Measurements from ENCODE around the gene SLC25A38. TPM values are rescaled to one million over a fixed set of nuclear protein-coding genes. Genes with fewer than 3 reads are reported as not detected.

The SLC25A38 gene
- total and polyA plus RNA-seq, 9 of the 15 experiments (the other 6 are each of a cell fraction or from before 2014, with no cell fraction given): 13.5 to 51.1 (median 30.6) TPM

DNA sequence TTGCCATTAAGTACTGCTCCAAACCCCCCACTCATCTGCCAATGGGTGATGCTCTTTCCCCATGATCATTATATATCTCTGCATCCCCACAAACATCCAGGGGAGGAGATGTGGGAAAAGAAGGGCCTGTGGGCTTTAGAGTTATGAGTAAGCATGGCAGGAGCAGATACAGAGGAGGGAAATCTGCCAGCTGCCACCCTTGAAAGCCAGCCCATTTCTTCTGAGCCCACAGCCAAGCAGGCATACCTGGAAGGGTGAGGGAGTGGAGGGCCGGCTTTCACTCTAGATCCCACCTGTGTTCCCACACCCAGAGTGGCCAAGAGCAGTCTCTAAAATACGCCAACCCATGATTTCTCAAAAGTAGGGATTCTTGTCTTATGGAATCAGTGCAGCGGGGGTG, 1.7 kb upstream of the SLC25A38 start:
- WGBS (ENCODE audit: insufficient coverage, low coverage, missing lambda C conversion rate): 55% methylated on average over 3 of the region's 3 CpGs
- Histone ChIP-seq H3K79me2 (ENCODE audit: control insufficient read depth, insufficient read depth, low read length) (peaks cover 33% of the 10 kb centered on the region), H2AFZ (ENCODE audit: low read depth, low read length) (no peak overlapping the region), H3K36me3 (ENCODE audit: control insufficient read depth, insufficient read depth, low read length) (peaks cover 7% of the 10 kb centered on the region; the same call in 2 of the 3 replicates), H3K4me3 (no peak overlapping the region), H3K9ac (ENCODE audit: insufficient read depth in 1 of 2, low read depth in 2 of 2, low read length in 2 of 2) (no peak overlapping the region), H4K20me1 (replicated peaks; ENCODE audit: control insufficient read depth, insufficient read depth, low read length) (peaks cover 9% of the 10 kb centered on the region), H3K27me3 (ENCODE audit: control insufficient read depth in 2 of 2, insufficient read depth in 2 of 2, low read length in 2 of 2) (peaks cover 12 to 16% of the 10 kb centered on the region in 2 experiments), H3K4me1 (replicated peaks in 1 of 2; ENCODE audit: control insufficient read depth in 2 of 2, insufficient read depth in 2 of 2, low read length in 2 of 2) (peaks cover 20 to 32% of the 10 kb centered on the region in 2 experiments), H3K27ac (ENCODE audit: extremely low read depth, low read depth, low read length) (no peak overlapping the region), H3K9me1 (ENCODE audit: control insufficient read depth, insufficient read depth, low read length) (peaks cover under 1% of the 10 kb centered on the region), H3K4me2 (ENCODE audit: insufficient read depth, low read length) (no peak overlapping the region), H3K9me3 (replicated peaks; ENCODE audit: control insufficient read depth, insufficient read depth, low read depth, low read length) (no peaks in the 10 kb centered on the region)
- BruUV-seq (replicated peaks): no TSS peak
- DNase-seq (ENCODE audit: extremely low read depth in 1 of 4, low spot score in 3 of 4) (no peak), FAIRE-seq (no peak), ATAC-seq (no peak)
- CTCF ChIA-PET (ENCODE audit: low intra/inter-chr PET ratio): no interaction called here
- intact Hi-C loops (cut with micrococcal nuclease) (loop anchor here (10.0 kb wide), 1 partner anchor 1073 kb away; the partner anchor contains the start of gene RPL14), in situ Hi-C loops (cut with MboI) (loop anchor here (10.0 kb wide), 1 partner anchor 257 kb away; no protein-coding TSS in a partner anchor)
- TF ChIP-seq NR2C1 (IDR thresholded peaks at IDR 0.05) (no peak), NR2C1 (tag; IDR thresholded peaks at IDR 0.05) (no peak), PRDM10 (IDR thresholded peaks at IDR 0.05; ENCODE audit: partially characterized antibody) (no peak), NFE2 (IDR thresholded peaks at IDR 0.05; ENCODE audit: low read depth) (no peak), ZNF592 (IDR thresholded peaks at IDR 0.05) (no peak), POLR3G (IDR thresholded peaks at IDR 0.05; ENCODE audit: extremely low read depth, insufficient read length, insufficient replicate concordance) (no peak)
- POLR2A ChIA-PET: interaction anchor here (1.0 kb wide), 1 partner anchor 264 kb away, joined by 3 read pairs; no protein-coding TSS in a partner anchor

Data from K562 (cell line).